Measurements from ENCODE around the gene HSD17B3. TPM values are rescaled to one million over a fixed set of nuclear protein-coding genes. Genes with fewer than 3 reads are reported as not detected.

HSD17B3 gene
- total and polyA plus RNA-seq, 2 donors (not counting 3 experiments of a cell fraction or from before 2014, with no cell fraction given), result 0.46 TPM; not detected in 1

- ChIA-PET POLR2A (no interaction called here), CTCF (no interaction called here)
- H3K4me1 ChIP-seq (ENCODE audit: control insufficient read depth, extremely low read depth, insufficient read depth, low read length), result no peaks in the 10 kb centered on the region
- no peaks in the 10 kb centered on the region for H4K20me1 ChIP-seq (replicated peaks; ENCODE audit: control insufficient read depth, extremely low read depth, insufficient read depth, low read length)
- intact Hi-C loops (cut with micrococcal nuclease) (no loop called here), dilution Hi-C loops (cut with MboI; ENCODE audit: extremely low pct_ligation_motif_present, low sequenced_read_pairs) (no loop called here)
- H2AFZ ChIP-seq (ENCODE audit: low read depth, low read length), result no peak overlapping the region
- no peak overlapping the region for H3K4me2 ChIP-seq (ENCODE audit: insufficient read depth, low read length)
- H3K9ac ChIP-seq (replicated peaks; ENCODE audit: extremely low read depth, insufficient read depth, low read length), result no peak overlapping the region
- DNase-seq (ENCODE audit: low read depth, low spot score), result no peak
- H3K27ac ChIP-seq (ENCODE audit: insufficient read depth, low read depth, low read length), result no peak overlapping the region
- H3K36me3 ChIP-seq (ENCODE audit: control insufficient read depth in 2 of 2, extremely low read depth in 1 of 2, insufficient read depth in 2 of 2, low read length in 2 of 2), result no peaks in the 10 kb centered on the region
- no peaks in the 10 kb centered on the region for H3K79me2 ChIP-seq (ENCODE audit: control insufficient read depth, insufficient read depth, low read length)
- H3K27me3 ChIP-seq (ENCODE audit: control insufficient read depth in 2 of 2, insufficient read depth in 2 of 2, low read length in 2 of 2), result peaks cover 0 to 2% of the 10 kb centered on the region in 2 experiments
- no peaks in the 10 kb centered on the region for H3K9me3 ChIP-seq (replicated peaks; ENCODE audit: control insufficient read depth, insufficient read depth, low read length)
- no peaks in the 10 kb centered on the region for H3K9me1 ChIP-seq (replicated peaks; ENCODE audit: control insufficient read depth, extremely low read depth, insufficient read depth, low read length)
- no peak overlapping the region for H3K4me3 ChIP-seq (replicated peaks in 1 of 3; ENCODE audit: insufficient read depth in 1 of 3, low read depth in 1 of 3, low read length in 3 of 3)
- no peak for TF ChIP-seq EZH2 (IDR thresholded peaks at IDR 0.05; ENCODE audit: borderline replicate concordance, low read depth, low read length, severe bottlenecking)
- no peak for TF ChIP-seq POLR2A (IDR thresholded peaks at IDR 0.05; ENCODE audit: low read depth, low read length)
- no peak for TF ChIP-seq JUN (IDR thresholded peaks at IDR 0.05; ENCODE audit: borderline replicate concordance, insufficient read depth, insufficient read length, low read depth)
- no peak for TF ChIP-seq POLR2AphosphoS5 (IDR thresholded peaks at IDR 0.05; ENCODE audit: insufficient read depth, low read depth, low read length)
- TF ChIP-seq FOS (IDR thresholded peaks at IDR 0.05; ENCODE audit: borderline replicate concordance, insufficient read depth, low read length), result no peak
- TF ChIP-seq, protein P1, sequence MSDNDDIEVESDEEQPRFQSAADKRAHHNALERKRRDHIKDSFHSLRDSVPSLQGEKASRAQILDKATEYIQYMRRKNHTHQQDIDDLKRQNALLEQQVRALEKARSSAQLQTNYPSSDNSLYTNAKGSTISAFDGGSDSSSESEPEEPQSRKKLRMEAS (IDR thresholded peaks at IDR 0.05; ENCODE audit: insufficient read depth, insufficient read length), result no peak
- no peak for TF ChIP-seq CTCF (IDR thresholded peaks at IDR 0.05; ENCODE audit: extremely low read depth in 1 of 2, insufficient read depth in 1 of 2, low read depth in 1 of 2, low read length in 2 of 2)
- TF ChIP-seq GATA2 (IDR thresholded peaks at IDR 0.05; ENCODE audit: insufficient read depth, insufficient read length, low read depth, low read length), result no peak
- TF ChIP-seq MYC (IDR thresholded peaks at IDR 0.05; ENCODE audit: low read depth, low read length), result no peak
- no TSS peak for BruUV-seq (replicated peaks)
- FAIRE-seq, result no peak
These were observed 27.0 kb downstream of the HSD17B3 start for GRCh38 chr9:96274939-96275338.

Data from endothelial cell of umbilical vein (primary cell).